SU-DHL-6 (cell line): ENCODE results near the gene AQP1.

Experiments used
- H2AFZ ChIP-seq: fragments of 200-600 bp; sonication (generic); 2 replicates; pipeline ENCODE4 v1.6.1; 2014; ENCODE audit warnings: low read depth, mild to moderate bottlenecking, moderate library complexity, mixed read lengths, antibody characterized with exemption, low read length; ENCODE audit not compliant: severe bottlenecking
- H3F3A ChIP-seq: fragments of 200-600 bp; shearing (Covaris generic); 2 replicates; pipeline ENCODE4 v1.6.0; 2016; ENCODE audit warnings: antibody characterized with exemption, mild to moderate bottlenecking; ENCODE audit not compliant: insufficient read depth
- H3K27ac ChIP-seq: fragments of 200-600 bp; sonication (generic); 2 replicates; pipeline ENCODE4 v1.5.1; 2016; ENCODE audit warnings: low read depth, mild to moderate bottlenecking, low read length, moderate library complexity, mixed read lengths
- H3K27me3 ChIP-seq: fragments of 200-600 bp; sonication (generic), shearing (Covaris generic); 2 replicates; pipeline ENCODE4 v1.6.0; 2014; ENCODE audit warnings: mild to moderate bottlenecking, low read length
- H3K36me3 ChIP-seq: fragments of 200-600 bp; sonication (generic); 2 replicates; pipeline ENCODE4 v1.6.1; 2014; ENCODE audit warnings: mild to moderate bottlenecking, low read length, mixed read lengths
- H3K4me2 ChIP-seq: fragments of 300-600, 200-600 bp; shearing (Covaris generic), sonication (generic); 2 replicates; pipeline ENCODE4 v1.6.0; 2014; ENCODE audit warnings: low read length, low read depth, mild to moderate bottlenecking; ENCODE audit not compliant: poor library complexity, severe bottlenecking
- H3K4me3 ChIP-seq: fragments of 200-600 bp; sonication (generic); 2 replicates; pipeline ENCODE4 v1.5.1; 2014; ENCODE audit warnings: antibody characterized with exemption, low read length, mild to moderate bottlenecking, mixed read lengths; ENCODE audit not compliant: insufficient read depth, poor library complexity, severe bottlenecking
- H3K79me2 ChIP-seq: fragments of 200-600 bp; sonication (generic); 2 replicates; pipeline ENCODE4 v1.6.1; 2014; ENCODE audit warnings: mild to moderate bottlenecking, low read length, moderate library complexity; ENCODE audit not compliant: insufficient read depth
- H3K9ac ChIP-seq: fragments of 200-600 bp; sonication (generic); 2 replicates; pipeline ENCODE4 v1.7.0; 2014; ENCODE audit warnings: mild to moderate bottlenecking, low read length
- H3K9me2 ChIP-seq: fragments of 200-600 bp; sonication (generic); replicated peaks from 2 replicates; pipeline ENCODE4 v1.6.1; 2014; ENCODE audit warnings: low read length; ENCODE audit not compliant: insufficient read depth
- H3K9me3 ChIP-seq: fragments of 200-600 bp; sonication (generic); 2 replicates; pipeline ENCODE4 v1.6.1; 2014; ENCODE audit warnings: low read length, mixed read lengths; ENCODE audit not compliant: insufficient read depth
- H4K20me1 ChIP-seq: fragments of 200-600 bp; sonication (generic); 2 replicates; pipeline ENCODE4 v1.6.1; 2014; ENCODE audit warnings: low read depth, mild to moderate bottlenecking, antibody characterized with exemption, low read length, moderate library complexity, mixed read lengths
- CTCF ChIP-seq: fragments of 200-600 bp; sonication (generic); IDR thresholded peaks from one replicate; pipeline ENCODE4 v1.5.1; 2017; ENCODE audit warnings: antibody characterized with exemption, mild to moderate bottlenecking, low read length, moderate library complexity; ENCODE audit not compliant: insufficient read depth, poor library complexity, severe bottlenecking
- EZH2phosphoT487 ChIP-seq: fragments of 200-600 bp; sonication (generic), shearing (Covaris generic); conservative IDR thresholded peaks from 2 replicates; pipeline ENCODE4 v1.6.1; 2018; ENCODE audit warnings: mild to moderate bottlenecking, antibody characterized with exemption, low read length, moderate library complexity, mixed read lengths

The AQP1 gene

GRCh38 chr7:30937416-30937815 lies 25.8 kb downstream of the AQP1 start:
- Histone ChIP-seq H2AFZ (no peak overlapping the region), H3K9ac (no peak overlapping the region), H3K9me3 (no peaks in the 10 kb centered on the region), H3K36me3 (no peaks in the 10 kb centered on the region), H3K4me3 (no peak overlapping the region), H3K27me3 (no peaks in the 10 kb centered on the region), H4K20me1 (no peaks in the 10 kb centered on the region), H3K79me2 (no peaks in the 10 kb centered on the region), H3F3A (no peaks in the 10 kb centered on the region), H3K27ac (no peak overlapping the region), H3K4me2 (no peak overlapping the region), H3K9me2 (no peaks in the 10 kb centered on the region)
- TF ChIP-seq EZH2phosphoT487 = no peak
- TF ChIP-seq CTCF = no peak

DNA sequence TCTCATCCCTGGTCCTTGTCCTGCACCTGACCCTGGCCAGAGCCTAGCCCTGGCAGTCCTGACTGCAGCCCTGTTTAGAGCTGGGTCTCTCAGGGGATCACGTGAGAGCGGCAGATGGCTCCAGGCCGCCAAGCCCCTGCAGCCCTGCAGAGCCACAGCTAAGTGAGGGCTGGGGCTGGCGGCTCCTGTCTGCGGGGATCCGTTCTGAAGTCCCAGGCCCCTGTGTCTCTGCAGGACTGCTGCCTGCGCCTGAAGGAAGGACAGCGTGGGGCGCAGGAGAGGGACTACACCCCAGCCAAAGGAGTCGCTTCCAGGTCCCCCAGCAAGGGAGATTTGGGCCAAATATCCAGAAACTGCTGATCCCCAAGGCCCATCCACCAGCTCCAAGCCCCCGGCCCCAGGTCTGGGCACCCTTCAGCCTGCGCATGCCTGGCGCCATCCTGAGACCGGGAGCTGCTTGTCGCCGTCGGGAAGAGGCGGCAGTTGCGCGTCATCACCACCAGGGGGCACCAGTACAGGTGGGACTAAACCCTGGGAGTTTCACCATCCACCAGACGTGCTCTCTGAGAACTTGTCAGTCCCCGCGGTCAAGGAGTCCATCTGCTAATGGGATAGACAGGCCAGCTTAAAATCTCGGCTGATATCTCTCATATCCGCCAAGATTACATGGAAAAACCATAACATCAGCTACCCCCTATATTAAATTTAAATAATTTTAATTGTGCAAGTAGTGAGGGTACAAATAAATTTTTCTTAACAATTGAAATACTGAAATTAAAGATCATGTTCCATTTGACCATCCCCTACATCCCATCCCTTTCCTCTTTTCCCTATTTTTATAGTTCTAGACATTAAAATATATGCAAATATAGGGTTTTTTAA lies 27.0 kb downstream of the AQP1 start:
- H3K4me3 ChIP-seq = no peak overlapping the region
- no peaks in the 10 kb centered on the region for H3K36me3 ChIP-seq
- no peak overlapping the region for H3K9ac ChIP-seq
- TF ChIP-seq CTCF (peak; percentile 98), EZH2phosphoT487 (no peak)
- no peaks in the 10 kb centered on the region for H3K27me3 ChIP-seq
- no peaks in the 10 kb centered on the region for H3K79me2 ChIP-seq
- H3K4me2 ChIP-seq = no peak overlapping the region
- H2AFZ ChIP-seq = no peak overlapping the region
- no peaks in the 10 kb centered on the region for H3F3A ChIP-seq
- H3K9me3 ChIP-seq = no peaks in the 10 kb centered on the region
- H4K20me1 ChIP-seq = no peaks in the 10 kb centered on the region
- no peaks in the 10 kb centered on the region for H3K9me2 ChIP-seq
- no peak overlapping the region for H3K27ac ChIP-seq

DNA sequence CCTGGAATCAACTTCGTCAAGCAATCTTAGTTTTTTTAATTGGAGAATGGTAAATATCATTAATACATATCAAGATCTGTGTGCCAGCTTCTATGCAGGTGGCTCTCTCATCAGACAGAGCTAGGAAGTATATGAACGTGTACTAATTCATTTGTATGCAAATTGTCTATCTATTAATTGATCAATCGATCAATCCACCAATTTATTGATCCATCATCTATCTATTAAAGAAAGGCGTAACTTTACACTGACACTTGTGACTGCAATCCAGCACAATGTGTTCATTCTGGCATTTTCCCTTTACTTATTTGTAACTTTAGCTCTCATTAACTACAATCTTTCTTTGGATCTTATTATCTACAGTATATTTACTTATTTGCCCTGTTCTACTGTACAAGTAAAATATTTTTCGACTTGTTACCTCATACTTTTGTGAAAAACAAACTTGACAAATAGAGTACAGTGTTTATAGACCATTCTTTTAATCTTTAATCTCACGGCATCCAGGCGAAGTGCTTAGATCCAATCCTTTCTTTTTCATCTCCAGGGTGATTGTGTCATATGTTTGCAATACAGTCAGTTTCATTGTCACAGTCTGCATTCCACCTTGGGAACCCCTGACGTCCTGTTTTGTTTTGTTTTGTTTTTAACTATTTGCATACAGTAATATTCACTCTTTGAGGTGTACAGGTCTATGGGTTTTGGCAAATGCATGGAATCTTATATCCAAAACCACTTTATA lies 30.1 kb downstream of the AQP1 start:
- 0 out of 2 replicates have a peak, but pooled peaks cover 4% of the 10 kb centered on the region for H3K27me3 ChIP-seq
- TF ChIP-seq CTCF = no peak
- no peak for TF ChIP-seq EZH2phosphoT487

More for the DNA sequence above, 30.1 kb downstream of the AQP1 start:
- Histone ChIP-seq H3K27ac (no peak overlapping the region), H3K4me2 (no peak overlapping the region), H3K9ac (no peak overlapping the region), H3K9me3 (no peaks in the 10 kb centered on the region), H3K4me3 (no peak overlapping the region), H2AFZ (no peak overlapping the region), H3K9me2 (no peaks in the 10 kb centered on the region), H3K36me3 (no peaks in the 10 kb centered on the region), H4K20me1 (no peaks in the 10 kb centered on the region), H3F3A (no peaks in the 10 kb centered on the region), H3K79me2 (no peaks in the 10 kb centered on the region)
